Bronchial epithelial cell (primary cell): ENCODE measurements around the gene PLPP1. TPM values are rescaled to one million over a fixed set of nuclear protein-coding genes. Genes with fewer than 3 reads are reported as not detected.

ENCODE experiments used
- DNase-seq: peaks from one replicate; pipeline ENCODE4 v3.0.0-alpha.2; 2010; ENCODE audit warnings: low read depth
- FAIRE-seq: peaks from 2 replicates; lab custom pipeline; 2011; peaks lifted over from hg19 to GRCh38; lab: Jason Lieb, UNC
- H3K27me3 ChIP-seq: 2 replicates; pipeline ENCODE4 v1.5.1; 2011; ENCODE audit warnings: low read length; ENCODE audit not compliant: control insufficient read depth, insufficient read depth
- H3K36me3 ChIP-seq: 2 replicates; pipeline ENCODE4 v1.5.1; 2011; ENCODE audit warnings: low read length; ENCODE audit not compliant: control insufficient read depth, insufficient read depth
- H3K4me3 ChIP-seq: 2 replicates; pipeline ENCODE4 v1.5.1; 2011; ENCODE audit warnings: mild to moderate bottlenecking, low read depth, low read length, control low read depth
- CTCF ChIP-seq: IDR thresholded peaks from 2 replicates; pipeline ENCODE4 v1.5.1; 2011; ENCODE audit warnings: mild to moderate bottlenecking, moderate library complexity, low read length, control low read depth, inconsistent platforms; ENCODE audit not compliant: insufficient read depth, severe bottlenecking
- total RNA-seq: library from RNA; depleted of rRNA; stranded (reverse); fragments of >200 nt; gene quantifications from 2 replicates; pipeline ENCODE4 v1.2.1, GENCODE V29; 2014

Gene PLPP1
- total RNA-seq, 1 donor from 2014 or later, result 17.6 TPM

- TF ChIP-seq CTCF, result no peak
- H3K36me3 ChIP-seq, result no peaks in the 10 kb centered on the region
- DNase-seq, result no peak
- FAIRE-seq, result no peak
- no peak overlapping the region for H3K4me3 ChIP-seq
- H3K27me3 ChIP-seq, result no peaks in the 10 kb centered on the region
Observed at GRCh38 chr5:55454282-55454681, 80.5 kb downstream of the PLPP1 start.

- no peak for TF ChIP-seq CTCF
- Histone ChIP-seq H3K27me3 (no peaks in the 10 kb centered on the region), H3K4me3 (no peak overlapping the region), H3K36me3 (no peaks in the 10 kb centered on the region)
- DNase-seq (no peak), FAIRE-seq (no peak)
Observed at GRCh38 chr5:55453211-55453610, 81.6 kb downstream of the PLPP1 start.

- no peak overlapping the region for H3K4me3 ChIP-seq
- no peak for FAIRE-seq
- H3K36me3 ChIP-seq, result no peaks in the 10 kb centered on the region
- DNase-seq, result no peak
- H3K27me3 ChIP-seq, result no peaks in the 10 kb centered on the region
- TF ChIP-seq CTCF, result no peak
Observed at GRCh38 chr5:55451976-55452375, 82.8 kb downstream of the PLPP1 start.

- no peaks in the 10 kb centered on the region for H3K27me3 ChIP-seq
- H3K36me3 ChIP-seq, result no peaks in the 10 kb centered on the region
- DNase-seq (peak; percentile 10), FAIRE-seq (no peak)
- no peak for TF ChIP-seq CTCF
- H3K4me3 ChIP-seq, result no peak overlapping the region
Observed at GRCh38 chr5:55450050-55450765, 84.6 kb downstream of the PLPP1 start.

- Histone ChIP-seq H3K36me3 (no peaks in the 10 kb centered on the region), H3K4me3 (no peak overlapping the region), H3K27me3 (no peaks in the 10 kb centered on the region)
- DNase-seq (no peak), FAIRE-seq (no peak)
- TF ChIP-seq CTCF, result no peak
Observed at GRCh38 chr5:55446640-55447351, 88.0 kb downstream of the PLPP1 start.
